Progenitor cell of endocrine pancreas (in vitro differentiated cells): ENCODE data around the gene RBBP4. TPM values are rescaled to one million over a fixed set of nuclear protein-coding genes. Genes with fewer than 3 reads are reported as not detected.
"Not testable (repeated sequence)": the region's sequence is repeated elsewhere in the genome, so short reads cannot be mapped to it uniquely, and the experiment has no call there.

Source experiments
- DNase-seq: peaks from one replicate; pipeline ENCODE4 v3.0.0; 2021; ENCODE audit warnings: low spot score; ENCODE audit not compliant: unreplicated experiment
- H3K27ac Mint-ChIP-seq: 2 replicates; pipeline ENCODE4 v1.8.0; 2021; ENCODE audit warnings: mild to moderate bottlenecking, moderate library complexity, mixed read lengths
- H3K27me3 Mint-ChIP-seq: 2 replicates; pipeline ENCODE4 v1.8.0; 2021; ENCODE audit warnings: mixed read lengths
- H3K36me3 Mint-ChIP-seq: 2 replicates; pipeline ENCODE4 v1.8.0; 2022; ENCODE audit warnings: mixed read lengths; ENCODE audit not compliant: insufficient read depth
- H3K4me1 Mint-ChIP-seq: 2 replicates; pipeline ENCODE4 v1.8.0; 2021; ENCODE audit warnings: low read depth, mixed read lengths
- H3K4me3 Mint-ChIP-seq: 2 replicates; pipeline ENCODE4 v1.8.0; 2021; ENCODE audit warnings: low read depth, mild to moderate bottlenecking, moderate library complexity, mixed read lengths
- H3K9me3 Mint-ChIP-seq: 2 replicates; pipeline ENCODE4 v1.8.0; 2021; ENCODE audit warnings: low read depth, mixed read lengths
- total RNA-seq: library from RNA; stranded (reverse); gene quantifications from 2 replicates; pipeline ENCODE4 v1.2.1, GENCODE V29; 2021
- TF ChIP-seq, protein P1 (sequence below): fragments of 200-600 bp; sonication (generic); IDR thresholded peaks from one replicate; pipeline ENCODE4 v1.5.0; 2021; ENCODE audit warnings: antibody characterized with exemption, mild to moderate bottlenecking; ENCODE audit not compliant: unreplicated experiment

RBBP4 gene
- total RNA-seq, 1 donor from 2014 or later = 426 TPM

- Mint-ChIP-seq H3K4me3 (no peak overlapping the region), H3K27ac (peak overlapping the region; percentile 6), H3K9me3 (no peaks in the 10 kb centered on the region), H3K36me3 (peaks cover 13% of the 10 kb centered on the region), H3K27me3 (no peaks in the 10 kb centered on the region), H3K4me1 (peaks cover 10% of the 10 kb centered on the region)
- TF ChIP-seq, protein P1, sequence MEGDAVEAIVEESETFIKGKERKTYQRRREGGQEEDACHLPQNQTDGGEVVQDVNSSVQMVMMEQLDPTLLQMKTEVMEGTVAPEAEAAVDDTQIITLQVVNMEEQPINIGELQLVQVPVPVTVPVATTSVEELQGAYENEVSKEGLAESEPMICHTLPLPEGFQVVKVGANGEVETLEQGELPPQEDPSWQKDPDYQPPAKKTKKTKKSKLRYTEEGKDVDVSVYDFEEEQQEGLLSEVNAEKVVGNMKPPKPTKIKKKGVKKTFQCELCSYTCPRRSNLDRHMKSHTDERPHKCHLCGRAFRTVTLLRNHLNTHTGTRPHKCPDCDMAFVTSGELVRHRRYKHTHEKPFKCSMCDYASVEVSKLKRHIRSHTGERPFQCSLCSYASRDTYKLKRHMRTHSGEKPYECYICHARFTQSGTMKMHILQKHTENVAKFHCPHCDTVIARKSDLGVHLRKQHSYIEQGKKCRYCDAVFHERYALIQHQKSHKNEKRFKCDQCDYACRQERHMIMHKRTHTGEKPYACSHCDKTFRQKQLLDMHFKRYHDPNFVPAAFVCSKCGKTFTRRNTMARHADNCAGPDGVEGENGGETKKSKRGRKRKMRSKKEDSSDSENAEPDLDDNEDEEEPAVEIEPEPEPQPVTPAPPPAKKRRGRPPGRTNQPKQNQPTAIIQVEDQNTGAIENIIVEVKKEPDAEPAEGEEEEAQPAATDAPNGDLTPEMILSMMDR = no peak
- DNase-seq = no peak
These were observed 15.3 kb upstream of the RBBP4 start for GRCh38 chr1:32635508-32636277.

DNA sequence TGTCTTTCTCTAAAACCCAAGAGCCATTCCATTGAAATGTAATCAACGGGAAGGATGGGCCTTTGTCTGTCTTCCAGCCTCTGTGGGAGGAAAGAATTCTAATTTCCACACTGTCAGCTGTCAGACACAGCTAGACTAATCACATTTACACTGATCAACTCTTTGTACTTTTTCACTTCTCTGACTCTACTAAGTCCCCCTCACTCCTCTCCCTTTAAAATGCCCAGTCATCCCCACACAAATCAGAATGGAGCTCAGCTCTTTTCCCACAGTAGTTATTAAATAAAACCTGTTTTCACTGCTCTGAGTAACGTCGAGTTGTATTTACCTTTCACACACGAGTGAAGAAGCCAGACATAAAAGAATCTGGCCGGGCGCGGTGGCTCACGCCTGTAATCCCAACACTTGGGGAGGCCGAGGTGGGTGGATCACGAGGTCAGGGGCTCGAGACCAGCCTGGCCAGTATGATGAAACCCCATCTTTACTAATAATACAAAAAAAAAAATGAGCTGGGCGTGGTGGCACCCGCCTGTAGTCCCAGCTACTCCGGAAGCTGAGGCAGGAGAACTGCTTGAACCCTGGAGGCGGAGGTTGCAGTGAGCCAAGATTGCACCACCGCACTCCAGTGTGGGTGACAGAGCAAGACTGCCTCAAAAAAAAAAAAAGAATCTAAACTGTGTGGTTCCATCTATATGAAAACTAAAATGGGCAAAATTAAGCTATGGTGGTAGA, 13.9 kb upstream of the RBBP4 start:
- H3K36me3 Mint-ChIP-seq = peaks cover 13% of the 10 kb centered on the region
- TF ChIP-seq, protein P1 = no peak
- peaks cover 10% of the 10 kb centered on the region for H3K4me1 Mint-ChIP-seq
- no peak for DNase-seq
- no peak overlapping the region for H3K4me3 Mint-ChIP-seq
- peak overlapping the region; percentile 65 for H3K27ac Mint-ChIP-seq
- H3K9me3 Mint-ChIP-seq = no peaks in the 10 kb centered on the region
- no peaks in the 10 kb centered on the region for H3K27me3 Mint-ChIP-seq

GRCh38 chr1:32639489-32640075, 11.4 kb upstream of the RBBP4 start:
- TF ChIP-seq, protein P1 = no peak
- Mint-ChIP-seq H3K4me3 (no peak overlapping the region), H3K4me1 (peaks cover 19% of the 10 kb centered on the region), H3K27me3 (no peaks in the 10 kb centered on the region), H3K27ac (no peak overlapping the region), H3K9me3 (no peaks in the 10 kb centered on the region), H3K36me3 (peaks cover 5% of the 10 kb centered on the region)
- DNase-seq = no peak

DNA sequence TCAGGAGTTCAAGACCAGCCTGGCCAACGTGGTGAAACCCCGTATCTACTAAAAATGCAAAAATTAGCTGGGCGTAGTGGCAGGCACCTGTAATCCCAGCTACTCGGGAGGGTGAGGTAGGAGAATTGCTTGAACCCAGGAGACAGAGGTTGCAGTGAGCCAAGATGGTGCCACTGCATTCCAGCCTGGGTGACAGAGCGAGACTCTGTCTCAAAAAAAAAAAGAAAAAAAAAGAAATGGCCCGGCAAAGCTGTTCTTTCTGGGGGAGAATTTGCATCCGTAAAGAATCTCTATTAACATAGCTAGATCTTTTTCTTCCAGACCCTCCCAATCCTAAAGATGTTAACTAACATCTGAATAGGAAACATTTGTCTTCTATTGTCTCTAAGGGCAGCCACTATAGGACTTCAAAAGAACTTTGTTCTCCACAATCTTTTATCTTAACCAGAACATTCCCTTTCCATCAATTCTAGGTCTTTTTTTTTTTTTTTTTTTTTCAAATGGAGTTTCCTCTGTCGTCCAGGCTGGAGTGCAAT, 8.6 kb upstream of the RBBP4 start:
- not testable (repeated sequence) for H3K27ac Mint-ChIP-seq, H3K9me3 Mint-ChIP-seq, H3K36me3 Mint-ChIP-seq

DNA sequence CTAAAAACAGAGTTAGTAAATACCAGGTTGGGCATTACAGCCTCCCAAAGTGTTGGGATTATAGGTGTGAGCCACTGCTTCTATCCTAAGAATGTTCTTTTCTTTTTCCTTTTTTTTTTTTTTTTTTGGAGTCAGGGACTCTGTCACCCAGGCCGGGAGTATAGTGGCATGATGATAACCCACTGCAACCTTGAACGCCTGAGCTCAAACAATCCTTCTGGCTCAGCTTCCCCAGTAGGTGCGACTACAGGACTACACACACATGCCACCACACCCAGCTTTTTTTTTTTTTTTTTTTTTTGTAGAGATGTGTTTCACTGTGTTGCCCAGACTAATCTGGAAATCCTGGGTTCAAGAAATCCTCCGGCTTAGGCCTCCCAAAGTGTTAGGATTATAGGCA, 6.6 kb upstream of the RBBP4 start:
- DNase-seq = no peak
- no peak overlapping the region for H3K4me3 Mint-ChIP-seq
- H3K4me1 Mint-ChIP-seq = peaks cover 14% of the 10 kb centered on the region
- H3K36me3 Mint-ChIP-seq = no peaks in the 10 kb centered on the region
- TF ChIP-seq, protein P1 = no peak
- H3K27me3 Mint-ChIP-seq = no peaks in the 10 kb centered on the region
- peak overlapping the region; percentile 97 for H3K27ac Mint-ChIP-seq
- no peaks in the 10 kb centered on the region for H3K9me3 Mint-ChIP-seq

More for the DNA sequence above, 8.6 kb upstream of the RBBP4 start:
- not testable (repeated sequence) for H3K27me3 Mint-ChIP-seq, DNase-seq, H3K4me3 Mint-ChIP-seq
- H3K4me1 Mint-ChIP-seq = peaks cover 12% of the 10 kb centered on the region
